ENCODE data around the gene TOGARAM2.

DNA sequence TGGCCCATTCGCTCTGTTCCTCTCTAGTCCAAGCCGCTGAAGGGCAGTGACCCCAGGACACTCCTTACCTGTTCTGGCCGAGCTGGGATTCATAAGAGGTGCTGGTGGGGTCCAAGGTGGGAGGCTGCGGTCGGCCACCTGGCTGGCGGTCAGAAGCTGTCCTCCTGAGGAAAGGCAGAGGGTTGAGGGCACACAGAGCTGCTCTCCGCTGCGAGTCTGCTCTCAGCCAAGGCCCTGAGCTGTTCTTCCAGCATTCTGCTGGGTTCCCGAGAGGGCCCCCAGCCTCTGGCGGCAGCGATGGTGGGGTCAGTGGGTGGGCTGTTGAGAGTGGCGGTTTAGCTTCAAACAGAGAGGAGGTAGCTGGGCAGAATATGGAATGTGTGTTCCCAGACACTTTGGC is 89.4 kb downstream of the TOGARAM2 start:
- TF ChIP-seq, protein P1, sequence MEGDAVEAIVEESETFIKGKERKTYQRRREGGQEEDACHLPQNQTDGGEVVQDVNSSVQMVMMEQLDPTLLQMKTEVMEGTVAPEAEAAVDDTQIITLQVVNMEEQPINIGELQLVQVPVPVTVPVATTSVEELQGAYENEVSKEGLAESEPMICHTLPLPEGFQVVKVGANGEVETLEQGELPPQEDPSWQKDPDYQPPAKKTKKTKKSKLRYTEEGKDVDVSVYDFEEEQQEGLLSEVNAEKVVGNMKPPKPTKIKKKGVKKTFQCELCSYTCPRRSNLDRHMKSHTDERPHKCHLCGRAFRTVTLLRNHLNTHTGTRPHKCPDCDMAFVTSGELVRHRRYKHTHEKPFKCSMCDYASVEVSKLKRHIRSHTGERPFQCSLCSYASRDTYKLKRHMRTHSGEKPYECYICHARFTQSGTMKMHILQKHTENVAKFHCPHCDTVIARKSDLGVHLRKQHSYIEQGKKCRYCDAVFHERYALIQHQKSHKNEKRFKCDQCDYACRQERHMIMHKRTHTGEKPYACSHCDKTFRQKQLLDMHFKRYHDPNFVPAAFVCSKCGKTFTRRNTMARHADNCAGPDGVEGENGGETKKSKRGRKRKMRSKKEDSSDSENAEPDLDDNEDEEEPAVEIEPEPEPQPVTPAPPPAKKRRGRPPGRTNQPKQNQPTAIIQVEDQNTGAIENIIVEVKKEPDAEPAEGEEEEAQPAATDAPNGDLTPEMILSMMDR (IDR thresholded peaks at IDR 0.05): no peak
- TF ChIP-seq POLR2A (IDR thresholded peaks at IDR 0.05): no peak

Measured in testis (tissue), 2 donors.